Chondrocyte (in vitro differentiated cells): Measurements from ENCODE around the gene GP1BB. TPM values are rescaled to one million over a fixed set of nuclear protein-coding genes. Genes with fewer than 3 reads are reported as not detected.

Experiments
- DNase-seq: peaks from one replicate; pipeline ENCODE4 v3.0.0; 2021; ENCODE audit warnings: mixed read lengths, low spot score
- H3K27ac Mint-ChIP-seq: one replicate; pipeline ENCODE4 v1.8.0; 2021; ENCODE audit warnings: mild to moderate bottlenecking, moderate library complexity, mixed read lengths; ENCODE audit not compliant: unreplicated experiment
- H3K27me3 Mint-ChIP-seq: 2 replicates; pipeline ENCODE4 v1.8.0; 2021; ENCODE audit warnings: low read depth, mixed read lengths
- H3K36me3 Mint-ChIP-seq: 2 replicates; pipeline ENCODE4 v1.8.0; 2021; ENCODE audit warnings: low read depth, mixed read lengths
- H3K4me1 Mint-ChIP-seq: 2 replicates; pipeline ENCODE4 v1.8.0; 2021; ENCODE audit warnings: low read depth, mild to moderate bottlenecking, mixed read lengths
- H3K4me3 Mint-ChIP-seq: one replicate; pipeline ENCODE4 v1.8.0; 2021; ENCODE audit warnings: mild to moderate bottlenecking, moderate library complexity, mixed read lengths; ENCODE audit not compliant: unreplicated experiment
- H3K9me3 Mint-ChIP-seq: 2 replicates; pipeline ENCODE4 v1.8.0; 2021; ENCODE audit warnings: low read depth, mixed read lengths
- CTCF ChIP-seq: fragments of 200-600 bp; sonication (generic); IDR thresholded peaks from 2 replicates; pipeline ENCODE4 v1.5.0; 2021; ENCODE audit warnings: antibody characterized with exemption, mild to moderate bottlenecking, moderate library complexity
- total RNA-seq: library from RNA; stranded (reverse); gene quantifications from 3 replicates; pipeline ENCODE4 v1.2.1, GENCODE V29; 2021

Gene GP1BB
- total RNA-seq, 1 donor from 2014 or later, result 56.0 TPM

- Mint-ChIP-seq H3K27ac (no peak overlapping the region), H3K4me3 (no peak overlapping the region), H3K9me3 (no peaks in the 10 kb centered on the region), H3K27me3 (no peaks in the 10 kb centered on the region), H3K4me1 (peaks cover 3% of the 10 kb centered on the region), H3K36me3 (no peaks in the 10 kb centered on the region)
- DNase-seq, result no peak
- TF ChIP-seq CTCF, result no peak
Measured at GRCh38 chr22:19742160-19743066, 19.1 kb downstream of the GP1BB start.

- Mint-ChIP-seq H3K4me1 (peaks cover 3% of the 10 kb centered on the region), H3K27ac (no peak overlapping the region), H3K4me3 (no peak overlapping the region), H3K36me3 (no peaks in the 10 kb centered on the region), H3K9me3 (no peaks in the 10 kb centered on the region), H3K27me3 (no peaks in the 10 kb centered on the region)
- DNase-seq, result no peak
- no peak for TF ChIP-seq CTCF
Measured at GRCh38 chr22:19743081-19743480, 19.7 kb downstream of the GP1BB start.

- no peaks in the 10 kb centered on the region for H3K27me3 Mint-ChIP-seq
- no peak overlapping the region for H3K27ac Mint-ChIP-seq
- H3K4me3 Mint-ChIP-seq, result no peak overlapping the region
- no peak for TF ChIP-seq CTCF
- H3K4me1 Mint-ChIP-seq, result peaks cover 3% of the 10 kb centered on the region
- H3K9me3 Mint-ChIP-seq, result no peaks in the 10 kb centered on the region
- DNase-seq, result no peak
- no peaks in the 10 kb centered on the region for H3K36me3 Mint-ChIP-seq
Measured at GRCh38 chr22:19743651-19744050, 20.3 kb downstream of the GP1BB start.

GRCh38 chr22:19744350-19745006 lies 21.1 kb downstream of the GP1BB start:
- Mint-ChIP-seq H3K4me3 (no peak overlapping the region), H3K4me1 (peaks cover 3% of the 10 kb centered on the region), H3K27ac (no peak overlapping the region), H3K9me3 (no peaks in the 10 kb centered on the region), H3K27me3 (no peaks in the 10 kb centered on the region), H3K36me3 (no peaks in the 10 kb centered on the region)
- TF ChIP-seq CTCF, result no peak
- DNase-seq, result no peak
